HG02852 (cell line): ENCODE results near the gene GNRH2.
"Not testable (repeated sequence)": the region's sequence is repeated elsewhere in the genome, so short reads cannot be mapped to it uniquely, and the experiment has no call there.

ENCODE experiments used
- ATAC-seq: cut with Tn5 transposase; IDR thresholded peaks from one replicate; pipeline ENCODE4 v1.9.1; 2021; ENCODE audit warnings: mild to moderate bottlenecking, moderate library complexity; ENCODE audit not compliant: unreplicated experiment

GNRH2 gene

GRCh38 chr20:3041854-3042409 lies 1.5 kb upstream of the GNRH2 start:
- no peak for ATAC-seq

- ATAC-seq = no peak
These were observed 797 bp upstream of the GNRH2 start for GRCh38 chr20:3042625-3043024.

GRCh38 chr20:3044336-3044965 lies 1.0 kb downstream of the GNRH2 start:
- no peak for ATAC-seq

- peak; percentile 53 for ATAC-seq
These were observed 1.8 kb downstream of the GNRH2 start for GRCh38 chr20:3045042-3045815.

GRCh38 chr20:3045816-3046676 lies 2.6 kb downstream of the GNRH2 start, which contains the start of gene MRPS26:
MRPS26 (plus strand) TSS chr20:3046052; CDS start chr20:3046069, 17 bp downstream.
- ATAC-seq = peak; percentile 89

- no peak for ATAC-seq
These were observed 3.4 kb downstream of the GNRH2 start for GRCh38 chr20:3046677-3047462.

- no peak for ATAC-seq
These were observed 4.3 kb downstream of the GNRH2 start for GRCh38 chr20:3047486-3048419.

GRCh38 chr20:3051385-3052019 lies 8.1 kb downstream of the GNRH2 start:
- no peak for ATAC-seq

- ATAC-seq = no peak
These were observed 16.1 kb downstream of the GNRH2 start for GRCh38 chr20:3059489-3059888.

- ATAC-seq = not testable (repeated sequence)
These were observed 20.7 kb downstream of the GNRH2 start for GRCh38 chr20:3064119-3064518.

- ATAC-seq = no peak
These were observed 24.0 kb downstream of the GNRH2 start for GRCh38 chr20:3067139-3068014.

GRCh38 chr20:3068075-3068474 lies 24.7 kb downstream of the GNRH2 start:
- no peak for ATAC-seq

- ATAC-seq = no peak
These were observed 25.8 kb downstream of the GNRH2 start for GRCh38 chr20:3068986-3069900.

- ATAC-seq = no peak
These were observed 27.3 kb downstream of the GNRH2 start for GRCh38 chr20:3070725-3071124.

GRCh38 chr20:3071266-3071609 lies 27.8 kb downstream of the GNRH2 start:
- ATAC-seq = no peak

- no peak for ATAC-seq
These were observed 28.4 kb downstream of the GNRH2 start, which contains the start of gene OXT for GRCh38 chr20:3071610-3072529. OXT (plus strand) TSS chr20:3071620; CDS start chr20:3071656, 36 bp downstream.
